IMR-90 (cell line): Measurements from ENCODE around the gene MYH11.

Source experiments
- BHLHE40 ChIP-seq: fragments of 150-350 bp; IDR thresholded peaks from 2 replicates; pipeline ENCODE4 v1.6.1; 2016; ENCODE audit warnings: mild to moderate bottlenecking, low read depth, low read length
- MAFK ChIP-seq: IDR thresholded peaks from 2 replicates; pipeline ENCODE4 v1.6.1; 2012; ENCODE audit warnings: low read depth, low read length, improper control_type of control experiment
- MXI1 ChIP-seq: IDR thresholded peaks from 2 replicates; pipeline ENCODE4 v1.6.1; 2012; ENCODE audit warnings: low read depth, mild to moderate bottlenecking, low read length, moderate library complexity, borderline replicate concordance
- POLR2A ChIP-seq: IDR thresholded peaks from 2 replicates; pipeline ENCODE4 v1.6.1; 2012; ENCODE audit warnings: mild to moderate bottlenecking, low read depth, low read length
- RAD21 ChIP-seq: IDR thresholded peaks from 2 replicates; pipeline ENCODE4 v1.6.1; 2012; ENCODE audit warnings: low read length, improper control_type of control experiment
- RFX5 ChIP-seq: IDR thresholded peaks from 2 replicates; pipeline ENCODE4 v1.8.0; 2012; ENCODE audit warnings: low read depth, mild to moderate bottlenecking, low read length, moderate library complexity
- SMC3 ChIP-seq: fragments of 150-350 bp; IDR thresholded peaks from 2 replicates; pipeline ENCODE4 v1.6.1; 2016; ENCODE audit warnings: low read depth, mild to moderate bottlenecking, antibody characterized with exemption, low read length, moderate library complexity
- USF2 ChIP-seq: fragments of 150-350 bp; IDR thresholded peaks from 2 replicates; pipeline ENCODE4 v1.6.1; 2017; ENCODE audit warnings: mild to moderate bottlenecking, antibody characterized with exemption, low read length, low read depth
- TF ChIP-seq, protein P1 (sequence below): conservative IDR thresholded peaks from 2 replicates; pipeline ENCODE4 v1.5.1; 2012; ENCODE audit warnings: mild to moderate bottlenecking, low read depth, low read length, improper control_type of control experiment
- TF ChIP-seq, protein P2 (sequence below): fragments of 150-350 bp; IDR thresholded peaks from 2 replicates; pipeline ENCODE4 v1.6.1; 2016; ENCODE audit warnings: low read depth, mild to moderate bottlenecking, low read length, moderate library complexity, borderline replicate concordance

- TF ChIP-seq, protein P1, sequence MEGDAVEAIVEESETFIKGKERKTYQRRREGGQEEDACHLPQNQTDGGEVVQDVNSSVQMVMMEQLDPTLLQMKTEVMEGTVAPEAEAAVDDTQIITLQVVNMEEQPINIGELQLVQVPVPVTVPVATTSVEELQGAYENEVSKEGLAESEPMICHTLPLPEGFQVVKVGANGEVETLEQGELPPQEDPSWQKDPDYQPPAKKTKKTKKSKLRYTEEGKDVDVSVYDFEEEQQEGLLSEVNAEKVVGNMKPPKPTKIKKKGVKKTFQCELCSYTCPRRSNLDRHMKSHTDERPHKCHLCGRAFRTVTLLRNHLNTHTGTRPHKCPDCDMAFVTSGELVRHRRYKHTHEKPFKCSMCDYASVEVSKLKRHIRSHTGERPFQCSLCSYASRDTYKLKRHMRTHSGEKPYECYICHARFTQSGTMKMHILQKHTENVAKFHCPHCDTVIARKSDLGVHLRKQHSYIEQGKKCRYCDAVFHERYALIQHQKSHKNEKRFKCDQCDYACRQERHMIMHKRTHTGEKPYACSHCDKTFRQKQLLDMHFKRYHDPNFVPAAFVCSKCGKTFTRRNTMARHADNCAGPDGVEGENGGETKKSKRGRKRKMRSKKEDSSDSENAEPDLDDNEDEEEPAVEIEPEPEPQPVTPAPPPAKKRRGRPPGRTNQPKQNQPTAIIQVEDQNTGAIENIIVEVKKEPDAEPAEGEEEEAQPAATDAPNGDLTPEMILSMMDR, result no peak
- TF ChIP-seq POLR2A (no peak), RAD21 (no peak), MXI1 (no peak), USF2 (no peak), BHLHE40 (no peak), RFX5 (no peak), MAFK (no peak), SMC3 (no peak)
- TF ChIP-seq, protein P2, sequence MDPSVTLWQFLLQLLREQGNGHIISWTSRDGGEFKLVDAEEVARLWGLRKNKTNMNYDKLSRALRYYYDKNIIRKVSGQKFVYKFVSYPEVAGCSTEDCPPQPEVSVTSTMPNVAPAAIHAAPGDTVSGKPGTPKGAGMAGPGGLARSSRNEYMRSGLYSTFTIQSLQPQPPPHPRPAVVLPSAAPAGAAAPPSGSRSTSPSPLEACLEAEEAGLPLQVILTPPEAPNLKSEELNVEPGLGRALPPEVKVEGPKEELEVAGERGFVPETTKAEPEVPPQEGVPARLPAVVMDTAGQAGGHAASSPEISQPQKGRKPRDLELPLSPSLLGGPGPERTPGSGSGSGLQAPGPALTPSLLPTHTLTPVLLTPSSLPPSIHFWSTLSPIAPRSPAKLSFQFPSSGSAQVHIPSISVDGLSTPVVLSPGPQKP, result no peak
These were observed 108.2 kb downstream of the MYH11 start for GRCh38 chr16:15748654-15749053.
